Stimulated activated CD8-positive, alpha-beta memory T cell treated with anti-CD3 and anti-CD28 coated beads, Interleukin-7, amount 100 ng/mL, for 24 hours (primary cell): ENCODE measurements around the gene MTR.

Experiments used
- DNase-seq: peaks from one replicate; pipeline ENCODE4 v3.0.0-alpha.2; 2020; ENCODE audit warnings: low read depth

MTR gene

GRCh38 chr1:236779312-236779711 lies 15.8 kb upstream of the MTR start:
- DNase-seq = no peak

DNA sequence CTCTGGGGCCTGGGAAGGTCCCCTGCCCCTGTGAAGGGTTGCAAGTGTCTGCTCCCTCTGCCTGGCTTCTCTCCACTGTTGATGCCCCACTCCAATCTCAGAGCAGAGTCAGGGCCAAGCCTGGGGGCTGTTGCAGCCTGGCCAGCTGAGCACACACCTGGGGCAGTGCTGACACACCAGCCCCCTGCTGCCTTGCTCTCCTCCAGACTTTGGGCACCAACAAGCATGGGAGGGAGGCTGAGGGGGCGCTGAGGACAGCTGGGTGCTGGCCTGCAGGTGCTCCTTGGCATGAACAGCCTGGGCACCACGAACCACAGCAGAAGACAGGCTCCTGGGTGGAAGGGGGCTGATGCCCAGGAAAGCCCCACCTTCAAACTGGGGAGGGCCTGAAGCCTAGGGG lies 9.6 kb upstream of the MTR start:
- DNase-seq = no peak

DNA sequence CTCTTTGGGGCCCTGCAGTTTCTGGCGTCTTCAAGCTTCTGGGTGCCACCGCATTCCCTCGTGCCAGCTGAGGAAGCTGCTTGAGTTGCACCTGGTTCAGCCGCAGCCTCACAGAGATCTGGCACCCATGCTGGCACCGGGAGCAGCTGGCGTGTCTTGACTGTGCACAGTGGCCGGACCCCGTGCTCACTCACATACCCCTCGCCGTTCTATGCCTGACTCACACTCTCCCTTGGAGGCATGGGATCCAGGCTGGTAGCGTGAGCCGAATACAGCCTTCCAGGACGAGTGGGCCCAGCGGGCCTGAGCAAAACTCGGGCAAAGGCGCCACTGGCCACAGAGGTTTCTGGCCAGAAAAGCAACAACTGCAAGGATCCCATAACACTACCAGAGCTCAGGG lies 8.6 kb upstream of the MTR start:
- DNase-seq = no peak

DNA sequence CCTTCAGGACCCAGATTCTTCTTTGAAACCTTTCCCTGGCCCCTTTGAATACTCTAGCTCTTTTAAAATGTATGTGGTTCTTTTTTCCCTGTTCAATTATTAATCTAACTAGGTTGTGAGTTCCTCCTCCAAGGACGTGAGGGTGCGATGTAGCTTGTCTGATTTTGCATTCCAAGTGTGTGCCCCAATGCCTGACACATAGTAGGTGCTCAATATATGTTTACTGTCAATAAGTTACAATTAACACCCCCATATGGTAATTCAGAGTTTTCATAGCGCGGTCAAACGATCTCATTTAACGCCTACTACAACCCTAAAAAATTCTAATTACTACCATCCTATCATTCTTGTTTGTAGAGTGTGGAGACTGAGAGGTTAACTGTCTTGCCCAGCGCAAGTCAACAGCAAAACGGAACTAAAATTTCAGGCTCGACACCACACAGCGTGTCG lies 482 bp upstream of the MTR start:
- no peak for DNase-seq

GRCh38 chr1:236795757-236796667 lies 920 bp downstream of the MTR start:
- DNase-seq = peak; percentile 41

DNA sequence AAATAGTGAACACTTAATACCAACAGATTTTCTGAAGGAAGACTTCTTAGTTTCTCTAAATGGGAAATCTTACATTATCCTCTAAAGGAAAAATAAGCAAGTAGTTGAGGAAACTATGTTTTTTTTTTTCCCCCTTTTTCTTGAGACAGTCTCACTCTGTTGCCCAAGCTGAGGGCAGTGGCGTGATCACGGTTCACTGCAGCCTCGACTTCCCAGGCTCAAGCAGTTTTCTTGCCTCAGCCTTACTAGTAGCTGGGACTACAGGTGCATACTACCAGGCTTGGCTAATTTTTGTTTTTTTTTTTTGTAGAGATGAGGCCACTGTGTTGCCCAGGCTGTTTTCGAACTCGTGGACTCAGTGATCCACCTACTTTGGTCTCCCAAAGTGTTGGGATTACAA lies 3.9 kb downstream of the MTR start:
- no peak for DNase-seq

GRCh38 chr1:236800002-236800620 lies 5.0 kb downstream of the MTR start:
- no peak for DNase-seq

DNA sequence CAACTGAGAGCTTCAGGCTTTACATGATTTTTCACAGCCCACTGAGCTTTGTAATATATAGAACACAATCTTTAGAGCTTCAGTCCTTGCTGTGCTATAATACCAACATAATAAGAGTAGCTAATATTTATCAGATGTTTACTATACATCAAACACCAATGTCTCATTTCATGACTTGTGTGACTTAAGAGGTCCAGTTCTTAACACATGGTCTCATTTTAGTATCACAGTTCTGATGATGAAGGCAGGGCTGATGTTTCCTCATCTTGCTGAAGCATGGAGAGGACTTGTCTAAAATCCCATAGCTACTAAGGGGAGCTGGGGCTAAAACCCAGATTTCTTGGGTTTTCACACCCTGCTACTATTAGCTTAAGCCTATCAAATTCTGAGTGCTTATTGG lies 5.5 kb downstream of the MTR start:
- DNase-seq = no peak

DNA sequence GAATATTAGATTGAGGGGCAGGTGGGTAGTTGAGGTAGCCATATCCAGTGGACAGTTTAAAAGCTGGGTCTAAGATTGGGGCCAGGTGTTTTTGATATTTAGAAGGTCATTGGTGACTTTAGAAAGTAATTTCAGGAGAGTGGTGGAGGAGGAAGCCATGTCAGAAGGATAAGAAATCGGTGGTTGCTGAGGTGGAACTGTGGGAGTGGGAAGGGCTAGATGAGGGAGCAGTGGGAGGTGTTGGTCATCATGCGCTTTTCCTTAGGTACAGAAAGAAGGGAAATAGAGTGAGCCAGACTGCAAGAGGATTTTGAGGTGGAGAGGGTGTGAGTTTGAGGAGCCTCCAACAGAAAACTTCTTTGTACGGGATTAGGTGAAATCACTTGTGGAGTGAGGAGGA lies 7.2 kb downstream of the MTR start:
- DNase-seq = no peak

DNA sequence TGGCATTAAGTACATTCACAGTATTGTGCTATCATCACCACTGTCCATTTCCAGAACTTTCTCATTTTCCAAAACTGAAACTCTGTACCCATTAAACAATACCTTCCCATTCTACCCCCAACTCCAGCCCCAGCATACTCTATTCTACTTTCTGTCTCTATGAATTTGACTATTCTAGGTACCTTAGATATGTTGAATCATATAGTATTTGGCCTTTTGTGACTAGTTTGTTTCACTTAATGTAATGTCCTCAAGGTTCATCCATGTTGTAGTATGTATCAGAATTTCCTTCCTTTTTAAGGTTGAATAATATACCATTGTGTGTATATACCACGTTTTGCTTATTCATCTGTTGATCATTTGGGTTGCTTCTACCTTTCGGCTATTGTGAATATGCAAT lies 11.5 kb downstream of the MTR start:
- DNase-seq = no peak

DNA sequence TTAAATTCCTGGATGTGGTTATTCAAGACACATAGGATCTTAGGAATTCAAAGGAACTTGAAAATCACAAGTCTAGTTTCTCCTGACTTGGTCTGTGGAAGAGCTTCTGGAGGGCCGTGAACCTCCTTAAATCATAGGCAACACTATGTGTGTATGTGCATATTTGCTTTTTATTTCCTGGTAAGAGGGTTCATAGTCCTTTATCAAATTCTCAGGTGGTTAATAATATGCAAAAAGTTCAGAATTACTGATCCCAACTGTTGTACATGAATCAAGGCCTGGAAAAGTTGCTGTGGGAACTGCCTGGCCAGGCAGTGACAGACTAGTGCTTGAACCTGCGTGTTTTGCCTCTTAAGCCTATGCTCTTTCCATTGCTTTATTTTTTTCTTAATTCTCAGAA lies 12.9 kb downstream of the MTR start:
- DNase-seq = no peak

DNA sequence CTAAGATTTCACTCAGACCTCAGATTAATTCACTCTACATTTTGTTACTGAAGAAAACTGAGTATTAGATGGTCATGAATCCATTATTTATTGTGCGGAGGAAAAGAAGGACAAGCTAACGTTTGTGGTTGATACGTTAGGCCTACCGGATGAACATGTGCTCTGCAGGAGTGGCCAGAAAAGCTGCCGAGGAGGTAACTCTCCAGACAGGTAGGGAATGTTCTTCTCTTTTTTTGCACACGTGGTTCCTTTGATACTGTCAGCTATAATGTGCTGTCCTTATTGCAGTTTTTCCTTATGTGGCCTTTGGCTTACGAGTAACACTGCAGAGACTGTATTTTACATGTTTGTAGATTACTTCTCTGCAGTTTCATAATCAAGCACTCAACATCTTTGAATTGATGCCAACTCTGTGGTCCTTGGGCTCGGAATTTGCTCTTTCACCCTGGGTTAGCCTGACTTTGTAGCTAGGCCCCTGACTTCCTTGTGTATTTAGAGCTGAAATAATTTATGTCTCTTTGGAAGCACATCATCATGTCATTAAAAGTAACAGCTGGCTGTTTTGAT lies 13.6 kb downstream of the MTR start:
- no peak for DNase-seq

DNA sequence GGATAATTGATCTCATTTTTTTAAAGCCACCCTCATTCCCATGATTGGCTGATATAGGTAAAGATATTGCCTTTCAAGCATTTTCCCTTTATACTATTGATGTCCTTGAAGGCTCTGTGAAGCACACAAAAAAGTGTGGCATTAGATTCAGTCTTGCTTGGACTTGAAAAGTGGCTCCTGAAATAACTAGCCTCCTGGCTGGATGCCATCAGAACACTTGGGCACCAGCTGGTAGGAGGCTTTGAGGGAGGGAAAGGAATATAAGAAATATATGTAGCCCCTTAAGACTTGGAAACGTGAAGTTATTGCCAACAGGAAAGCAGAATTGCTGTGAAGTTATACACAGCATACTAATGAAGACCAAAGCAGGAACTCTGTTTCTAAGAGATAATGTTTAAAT lies 14.1 kb downstream of the MTR start:
- no peak for DNase-seq

- no peak for DNase-seq
Observed at GRCh38 chr1:236810018-236810417, 14.9 kb downstream of the MTR start.

DNA sequence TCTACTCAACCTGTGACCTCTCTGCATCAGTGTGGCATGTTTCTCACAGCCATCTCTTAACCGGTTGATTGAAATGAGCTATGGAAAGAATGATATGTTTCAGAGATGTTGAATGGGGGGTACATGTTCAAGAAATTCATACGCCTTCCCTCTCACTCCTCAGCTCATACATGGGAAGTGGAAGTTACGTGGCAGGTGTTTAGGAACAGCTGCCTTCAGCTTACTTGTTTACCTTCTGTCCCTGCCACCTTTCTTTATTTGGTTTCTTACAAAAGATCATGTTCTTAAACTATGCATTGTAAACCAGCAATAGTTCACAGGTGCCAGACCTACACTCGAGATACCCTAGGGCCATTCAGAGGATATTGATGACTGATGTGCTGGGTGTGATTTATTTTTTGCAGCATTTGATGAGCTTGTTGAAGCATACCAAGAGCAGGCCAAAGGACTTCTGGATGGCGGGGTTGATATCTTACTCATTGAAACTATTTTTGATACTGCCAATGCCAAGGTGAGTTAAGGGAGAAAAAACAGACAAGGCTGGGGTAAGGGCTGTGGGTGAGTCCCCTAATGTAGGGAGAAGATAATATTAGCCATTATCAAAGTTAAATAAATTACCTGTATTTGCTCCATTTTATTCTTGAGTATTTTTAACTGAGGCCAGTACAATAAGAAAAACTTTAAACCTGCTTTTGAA lies 17.4 kb downstream of the MTR start:
- no peak for DNase-seq

GRCh38 chr1:236815941-236816340 lies 20.8 kb downstream of the MTR start:
- no peak for DNase-seq

DNA sequence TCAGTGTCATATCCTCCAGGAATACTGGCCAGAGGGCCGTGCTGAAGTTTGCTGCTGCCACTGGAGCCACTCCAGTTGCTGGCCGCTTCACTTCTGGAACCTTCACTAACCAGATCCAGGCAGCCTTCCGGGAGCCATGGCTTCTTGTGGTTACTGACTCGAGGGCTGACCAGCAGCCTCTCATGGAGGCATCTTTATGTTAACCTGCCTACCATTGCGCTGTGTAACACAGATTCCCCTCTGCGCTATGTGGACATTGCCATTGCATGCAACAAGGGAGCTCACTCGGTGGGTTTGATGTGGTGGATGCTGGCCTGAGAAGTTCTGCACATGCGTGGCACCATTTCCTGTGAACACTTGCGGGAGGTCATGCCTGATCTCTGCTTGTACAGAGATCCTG lies 24.8 kb downstream of the MTR start:
- DNase-seq = no peak

- DNase-seq = no peak
Observed at GRCh38 chr1:236821091-236821627, 26.1 kb downstream of the MTR start.

DNA sequence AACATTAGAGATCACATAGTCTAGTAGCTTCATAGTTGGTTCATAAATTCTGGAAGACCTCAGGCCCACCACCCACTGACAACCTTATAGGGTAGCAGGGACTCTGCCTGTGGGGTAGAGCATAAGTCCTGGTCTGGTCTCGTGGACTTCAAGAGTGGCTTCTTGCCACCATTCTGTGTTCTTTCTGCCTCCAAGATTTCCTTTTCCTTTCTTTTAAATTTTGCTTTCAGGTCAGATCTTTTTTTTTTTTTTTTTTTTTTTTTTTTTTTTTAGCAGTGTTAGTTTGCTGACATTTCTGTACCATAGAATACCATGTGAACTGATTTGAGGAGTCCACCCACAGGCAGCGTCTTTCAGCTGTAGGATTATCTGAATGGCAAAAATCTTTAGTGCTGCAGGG lies 28.5 kb downstream of the MTR start:
- no peak for DNase-seq

DNA sequence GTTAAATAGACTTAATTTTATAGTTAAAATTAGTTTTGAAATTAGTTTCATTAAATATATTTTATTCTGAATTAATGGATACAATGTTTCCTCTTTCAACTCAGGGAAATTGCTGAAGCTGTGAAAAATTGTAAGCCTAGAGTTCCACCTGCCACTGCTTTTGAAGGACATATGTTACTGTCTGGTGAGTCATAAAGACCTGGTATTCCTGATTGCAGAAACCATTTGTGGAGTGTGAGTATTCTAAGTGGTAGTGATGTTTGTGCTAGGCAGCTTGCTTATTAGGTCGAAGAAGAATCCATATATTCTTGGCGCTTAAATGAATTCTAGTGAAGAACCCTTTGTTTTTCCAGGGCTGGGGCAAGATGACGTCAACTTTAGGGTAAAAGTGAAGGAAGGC lies 34.0 kb downstream of the MTR start:
- no peak for DNase-seq

DNA sequence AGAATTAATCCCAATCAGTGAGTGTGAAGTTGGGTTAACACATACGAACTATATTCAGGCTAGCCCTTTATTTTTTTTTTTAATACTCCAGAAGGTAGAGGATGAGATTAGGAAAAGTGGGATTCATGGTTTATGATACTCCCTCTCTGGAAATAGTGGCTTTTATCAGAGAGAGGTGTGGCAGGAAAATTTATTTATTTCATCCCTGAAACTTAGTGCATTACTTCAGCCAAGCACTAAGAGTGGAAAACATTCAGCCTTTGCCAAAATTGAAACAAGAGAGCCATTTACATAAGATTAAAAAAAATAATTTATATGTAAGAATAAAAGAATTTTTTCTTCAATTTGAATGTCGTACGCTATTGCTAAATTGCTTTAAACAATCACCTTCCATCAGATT lies 35.0 kb downstream of the MTR start:
- no peak for DNase-seq

DNA sequence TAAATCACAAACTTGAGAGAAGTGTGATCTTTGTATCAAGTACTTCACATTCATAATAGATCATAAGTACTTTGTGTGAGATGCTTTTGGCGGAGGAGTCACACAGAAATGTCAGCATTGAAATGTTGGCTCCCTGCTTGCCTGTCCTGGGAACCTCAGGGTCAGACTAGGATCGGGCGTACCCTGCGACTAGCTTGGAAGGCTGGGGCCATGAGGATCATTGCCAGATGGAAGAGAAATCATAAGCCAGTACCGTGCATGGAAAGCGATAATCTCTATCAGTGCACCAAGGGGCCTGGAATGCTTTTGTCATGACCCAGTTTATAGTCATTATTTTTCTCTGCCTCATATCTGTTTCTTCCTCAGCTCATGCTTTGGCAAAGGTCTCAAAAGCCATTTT lies 35.5 kb downstream of the MTR start:
- DNase-seq = no peak

GRCh38 chr1:236833575-236833974 lies 38.5 kb downstream of the MTR start:
- DNase-seq = no peak
